H9 (cell line): Measurements from ENCODE around the gene PLCB1. TPM values are rescaled to one million over a fixed set of nuclear protein-coding genes. Genes with fewer than 3 reads are reported as not detected.

ENCODE experiments used
- DNase-seq: peaks from one replicate; pipeline ENCODE4 v3.0.0-alpha.2; 2017
- H2AFZ ChIP-seq: one replicate; pipeline ENCODE4 v1.6.1; 2013; ENCODE audit warnings: mild to moderate bottlenecking, low read length, control low read depth, moderate library complexity
- H2AK5ac ChIP-seq: 2 replicates; pipeline ENCODE4 v1.6.1; 2013; ENCODE audit warnings: low read length, control low read depth, mixed read lengths; ENCODE audit not compliant: insufficient read length
- H2BK120ac ChIP-seq: one replicate; pipeline ENCODE4 v1.6.1; 2013; ENCODE audit warnings: low read depth, mild to moderate bottlenecking, low read length, control low read depth, inconsistent platforms; ENCODE audit not compliant: poor library complexity, severe bottlenecking
- H2BK12ac ChIP-seq: 2 replicates; pipeline ENCODE4 v1.6.1; 2013; ENCODE audit warnings: low read length, control low read depth, mixed read lengths, low read depth; ENCODE audit not compliant: insufficient read length
- H2BK15ac ChIP-seq: 2 replicates; pipeline ENCODE4 v1.6.1; 2013; ENCODE audit warnings: low read depth, low read length, control low read depth
- H2BK20ac ChIP-seq: one replicate; pipeline ENCODE4 v1.6.1; 2013; ENCODE audit warnings: low read depth, mild to moderate bottlenecking, low read length, control low read depth, inconsistent platforms; ENCODE audit not compliant: poor library complexity, severe bottlenecking
- H2BK5ac ChIP-seq: 2 replicates; pipeline ENCODE4 v1.6.1; 2013; ENCODE audit warnings: low read length, control low read depth, mixed read lengths; ENCODE audit not compliant: insufficient read length
- H3K14ac ChIP-seq: 2 replicates; pipeline ENCODE4 v1.6.1; 2013; ENCODE audit warnings: low read length, control low read depth; ENCODE audit not compliant: insufficient read depth
- H3K18ac ChIP-seq: 2 replicates; pipeline ENCODE4 v1.6.1; 2013; ENCODE audit warnings: low read depth, mild to moderate bottlenecking, mixed read lengths, low read length, control low read depth; ENCODE audit not compliant: insufficient read length
- H3K23ac ChIP-seq: 2 replicates; pipeline ENCODE4 v1.6.1; 2013; ENCODE audit warnings: low read length, control low read depth, mixed read lengths, low read depth; ENCODE audit not compliant: insufficient read length
- H3K23me2 ChIP-seq: 2 replicates; pipeline ENCODE4 v1.6.1; 2013; ENCODE audit warnings: low read depth, mild to moderate bottlenecking, mixed read lengths, low read length, control low read depth; ENCODE audit not compliant: insufficient read length, poor library complexity, severe bottlenecking
- H3K27ac ChIP-seq: 2 replicates; pipeline ENCODE4 v1.5.1; 2013; ENCODE audit warnings: low read length, control low read depth, mixed read lengths, low read depth; ENCODE audit not compliant: insufficient read length
- H3K27me3 ChIP-seq: 2 replicates; pipeline ENCODE4 v1.6.1; 2013; ENCODE audit warnings: low read length, control low read depth, inconsistent platforms; ENCODE audit not compliant: insufficient read depth
- H3K4ac ChIP-seq: 2 replicates; pipeline ENCODE4 v1.6.1; 2013; ENCODE audit warnings: low read depth, mild to moderate bottlenecking, control low read depth, inconsistent platforms, low read length, moderate library complexity
- H3K4me1 ChIP-seq: 2 replicates; pipeline ENCODE4 v1.6.1; 2013; ENCODE audit warnings: low read length, control low read depth, inconsistent platforms; ENCODE audit not compliant: insufficient read depth
- H3K4me2 ChIP-seq: 2 replicates; pipeline ENCODE4 v1.6.1; 2013; ENCODE audit warnings: low read length, control low read depth, mixed read lengths; ENCODE audit not compliant: insufficient read length, insufficient read depth
- H3K56ac ChIP-seq: 2 replicates; pipeline ENCODE4 v1.6.1; 2013; ENCODE audit warnings: low read depth, mild to moderate bottlenecking, mixed read lengths, low read length, control low read depth; ENCODE audit not compliant: insufficient read length
- H3K79me1 ChIP-seq: 2 replicates; pipeline ENCODE4 v1.6.1; 2013; ENCODE audit warnings: low read depth, mild to moderate bottlenecking, moderate library complexity, low read length, control low read depth, inconsistent platforms; ENCODE audit not compliant: insufficient read depth, poor library complexity, severe bottlenecking
- H3K79me2 ChIP-seq: 2 replicates; pipeline ENCODE4 v1.6.1; 2013; ENCODE audit warnings: low read length, control low read depth, inconsistent platforms; ENCODE audit not compliant: insufficient read depth
- H3K9ac ChIP-seq: 2 replicates; pipeline ENCODE4 v1.6.1; 2013; ENCODE audit warnings: low read length, control low read depth, mixed read lengths; ENCODE audit not compliant: insufficient read length; ENCODE audit errors: extremely low read depth
- H3K9me3 ChIP-seq: one replicate; pipeline ENCODE4 v1.6.1; 2013; ENCODE audit warnings: low read depth, low read length, inconsistent platforms; ENCODE audit not compliant: control insufficient read depth
- H3T11ph ChIP-seq: one replicate; pipeline ENCODE4 v1.6.1; 2013; ENCODE audit warnings: mild to moderate bottlenecking, low read length, control low read depth, inconsistent platforms
- H4K20me1 ChIP-seq: one replicate; pipeline ENCODE4 v1.6.1; 2013; ENCODE audit not compliant: control insufficient read depth, insufficient read length, insufficient read depth
- H4K5ac ChIP-seq: 2 replicates; pipeline ENCODE4 v1.6.1; 2013; ENCODE audit warnings: low read depth, mild to moderate bottlenecking, mixed read lengths, low read length, control low read depth; ENCODE audit not compliant: insufficient read length
- H4K8ac ChIP-seq: replicated peaks from 2 replicates; pipeline ENCODE4 v1.6.1; 2013; ENCODE audit warnings: low read length, control low read depth, mixed read lengths, low read depth; ENCODE audit not compliant: insufficient read length
- H4K91ac ChIP-seq: 2 replicates; pipeline ENCODE4 v1.6.1; 2013; ENCODE audit warnings: low read depth, mild to moderate bottlenecking, moderate library complexity, mixed read lengths, low read length, control low read depth; ENCODE audit not compliant: insufficient read length
- H3K27ac Mint-ChIP-seq, 3 experiments: 2 replicates in 2 of 3; 3 replicates in 1 of 3; pipeline ENCODE4 v1.8.0; 2020 to 2021; ENCODE audit warnings: mixed read lengths in 3 of 3, mild to moderate bottlenecking in 1 of 3, moderate library complexity in 1 of 3
- H3K27me3 Mint-ChIP-seq: 2 replicates; pipeline ENCODE4 v1.8.0; 2021; ENCODE audit warnings: low read depth, mild to moderate bottlenecking, moderate library complexity, mixed read lengths
- H3K36me3 Mint-ChIP-seq, 3 experiments: 2 replicates in 2 of 3; 3 replicates in 1 of 3; pipeline ENCODE4 v1.8.0; 2020 to 2021; ENCODE audit warnings: low read depth in 3 of 3, mixed read lengths in 3 of 3; ENCODE audit not compliant: insufficient read depth in 1 of 3
- H3K4me1 Mint-ChIP-seq, 2 experiments: 2 replicates each; pipeline ENCODE4 v1.8.0; 2020; ENCODE audit warnings: mixed read lengths in 2 of 2
- H3K4me3 Mint-ChIP-seq, 2 experiments: 2 replicates in 1 of 2; 3 replicates in 1 of 2; pipeline ENCODE4 v1.8.0; 2020 to 2021; ENCODE audit warnings: mild to moderate bottlenecking in 2 of 2, mixed read lengths in 2 of 2, moderate library complexity in 1 of 2
- H3K9me3 Mint-ChIP-seq, 2 experiments: 2 replicates in 1 of 2; 3 replicates in 1 of 2; pipeline ENCODE4 v1.8.0; 2020; ENCODE audit warnings: mild to moderate bottlenecking in 2 of 2, mixed read lengths in 2 of 2, moderate library complexity in 1 of 2
- WGBS: extraction: QIAGEN DNeasy Blood & Tissue Kit; methylation state at CpG from one replicate; pipeline ENCODE4 v1.1.7; 2013; ENCODE audit warnings: missing lambda C conversion rate, low lambda C conversion rate, mixed read lengths; ENCODE audit not compliant: insufficient read length; ENCODE audit errors: extremely low coverage; 5-methylcytosine and 5-hydroxymethylcytosine counted together
- total RNA-seq: library from RNA; stranded (reverse); gene quantifications from 2 replicates; pipeline ENCODE4 v1.2.1, GENCODE V29; 2021
- TF ChIP-seq, protein P1 (sequence below): fragments of 200-600 bp; sonication (generic); conservative IDR thresholded peaks from 3 replicates; pipeline ENCODE4 v1.8.0; 2021; ENCODE audit warnings: antibody characterized with exemption, mild to moderate bottlenecking

The PLCB1 gene
- total RNA-seq, 1 experiment from 2014 or later = 11.5 TPM

DNA sequence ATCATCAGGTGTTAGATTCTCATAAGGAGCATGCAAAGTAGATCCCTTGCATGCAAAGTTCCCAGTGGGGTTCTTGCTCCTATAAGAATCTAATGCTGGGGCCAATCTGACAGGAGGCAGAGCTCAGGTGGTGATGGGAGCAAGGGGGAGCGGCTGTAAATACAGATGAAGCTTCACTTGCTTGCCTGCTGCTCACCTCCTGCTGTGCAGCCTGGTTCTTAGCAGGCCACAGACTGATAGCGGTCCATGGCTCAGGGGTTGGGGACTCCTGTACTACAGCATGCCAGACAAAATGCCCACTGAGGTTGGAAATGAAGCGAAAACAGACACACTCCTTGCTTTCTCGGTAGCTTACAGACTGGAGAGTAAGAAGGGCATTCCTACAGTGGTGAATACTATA lies 386.8 kb downstream of the PLCB1 start:
- no peaks in the 10 kb centered on the region for H3K79me2 ChIP-seq
- no peak overlapping the region for H4K5ac ChIP-seq
- Mint-ChIP-seq H3K9me3 (peaks cover 0 to 6% of the 10 kb centered on the region in 2 experiments; a peak in 2 of 5 replicates), H3K27ac (no peak overlapping the region; a peak in 1 of 7 replicates), H3K27me3 (no peaks in the 10 kb centered on the region), H3K4me1 (peaks cover 11 to 15% of the 10 kb centered on the region in 2 experiments), H3K4me3 (no peak overlapping the region), H3K36me3 (no peaks in the 10 kb centered on the region)
- no peak overlapping the region for H3T11ph ChIP-seq
- no peak overlapping the region for H2BK15ac ChIP-seq
- H2BK12ac ChIP-seq = no peak overlapping the region
- H4K20me1 ChIP-seq = no peaks in the 10 kb centered on the region
- no peak overlapping the region for H3K27ac ChIP-seq
- no peak overlapping the region for H3K4ac ChIP-seq
- H3K56ac ChIP-seq = no peak overlapping the region
- no peak overlapping the region for H2BK20ac ChIP-seq
- H3K9me3 ChIP-seq = no peaks in the 10 kb centered on the region
- no peak overlapping the region for H3K18ac ChIP-seq
- no CpG with 5 or more reads among the region's 4 CpGs for WGBS
- H3K4me2 ChIP-seq = no peak overlapping the region
- no peaks in the 10 kb centered on the region for H3K79me1 ChIP-seq
- peaks cover 3% of the 10 kb centered on the region; the same call in 1 of the 2 replicates for H3K4me1 ChIP-seq
- TF ChIP-seq, protein P1, sequence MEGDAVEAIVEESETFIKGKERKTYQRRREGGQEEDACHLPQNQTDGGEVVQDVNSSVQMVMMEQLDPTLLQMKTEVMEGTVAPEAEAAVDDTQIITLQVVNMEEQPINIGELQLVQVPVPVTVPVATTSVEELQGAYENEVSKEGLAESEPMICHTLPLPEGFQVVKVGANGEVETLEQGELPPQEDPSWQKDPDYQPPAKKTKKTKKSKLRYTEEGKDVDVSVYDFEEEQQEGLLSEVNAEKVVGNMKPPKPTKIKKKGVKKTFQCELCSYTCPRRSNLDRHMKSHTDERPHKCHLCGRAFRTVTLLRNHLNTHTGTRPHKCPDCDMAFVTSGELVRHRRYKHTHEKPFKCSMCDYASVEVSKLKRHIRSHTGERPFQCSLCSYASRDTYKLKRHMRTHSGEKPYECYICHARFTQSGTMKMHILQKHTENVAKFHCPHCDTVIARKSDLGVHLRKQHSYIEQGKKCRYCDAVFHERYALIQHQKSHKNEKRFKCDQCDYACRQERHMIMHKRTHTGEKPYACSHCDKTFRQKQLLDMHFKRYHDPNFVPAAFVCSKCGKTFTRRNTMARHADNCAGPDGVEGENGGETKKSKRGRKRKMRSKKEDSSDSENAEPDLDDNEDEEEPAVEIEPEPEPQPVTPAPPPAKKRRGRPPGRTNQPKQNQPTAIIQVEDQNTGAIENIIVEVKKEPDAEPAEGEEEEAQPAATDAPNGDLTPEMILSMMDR = no peak
- H4K8ac ChIP-seq = no peak overlapping the region
- DNase-seq = peak; percentile 29
- no peak overlapping the region for H3K23ac ChIP-seq
- no peak overlapping the region for H2BK5ac ChIP-seq
- H2AK5ac ChIP-seq = no peak overlapping the region
- no peaks in the 10 kb centered on the region for H3K23me2 ChIP-seq
- H3K27me3 ChIP-seq = no peaks in the 10 kb centered on the region
- H2AFZ ChIP-seq = no peak overlapping the region
- H3K9ac ChIP-seq = no peak overlapping the region
- no peak overlapping the region for H4K91ac ChIP-seq
- H2BK120ac ChIP-seq = no peak overlapping the region
- no peak overlapping the region for H3K14ac ChIP-seq
